HG02610 (cell line): ENCODE results near the gene CSTPP1.

Experiments
- ATAC-seq: cut with Tn5 transposase; IDR thresholded peaks from one replicate; pipeline ENCODE4 v1.9.1; 2021; ENCODE audit warnings: mild to moderate bottlenecking, moderate library complexity; ENCODE audit not compliant: unreplicated experiment

CSTPP1 gene, protein sequence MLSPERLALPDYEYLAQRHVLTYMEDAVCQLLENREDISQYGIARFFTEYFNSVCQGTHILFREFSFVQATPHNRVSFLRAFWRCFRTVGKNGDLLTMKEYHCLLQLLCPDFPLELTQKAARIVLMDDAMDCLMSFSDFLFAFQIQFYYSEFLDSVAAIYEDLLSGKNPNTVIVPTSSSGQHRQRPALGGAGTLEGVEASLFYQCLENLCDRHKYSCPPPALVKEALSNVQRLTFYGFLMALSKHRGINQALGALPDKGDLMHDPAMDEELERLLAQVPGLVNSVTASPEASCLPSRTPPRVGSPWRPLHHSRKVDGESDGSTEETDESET

DNA sequence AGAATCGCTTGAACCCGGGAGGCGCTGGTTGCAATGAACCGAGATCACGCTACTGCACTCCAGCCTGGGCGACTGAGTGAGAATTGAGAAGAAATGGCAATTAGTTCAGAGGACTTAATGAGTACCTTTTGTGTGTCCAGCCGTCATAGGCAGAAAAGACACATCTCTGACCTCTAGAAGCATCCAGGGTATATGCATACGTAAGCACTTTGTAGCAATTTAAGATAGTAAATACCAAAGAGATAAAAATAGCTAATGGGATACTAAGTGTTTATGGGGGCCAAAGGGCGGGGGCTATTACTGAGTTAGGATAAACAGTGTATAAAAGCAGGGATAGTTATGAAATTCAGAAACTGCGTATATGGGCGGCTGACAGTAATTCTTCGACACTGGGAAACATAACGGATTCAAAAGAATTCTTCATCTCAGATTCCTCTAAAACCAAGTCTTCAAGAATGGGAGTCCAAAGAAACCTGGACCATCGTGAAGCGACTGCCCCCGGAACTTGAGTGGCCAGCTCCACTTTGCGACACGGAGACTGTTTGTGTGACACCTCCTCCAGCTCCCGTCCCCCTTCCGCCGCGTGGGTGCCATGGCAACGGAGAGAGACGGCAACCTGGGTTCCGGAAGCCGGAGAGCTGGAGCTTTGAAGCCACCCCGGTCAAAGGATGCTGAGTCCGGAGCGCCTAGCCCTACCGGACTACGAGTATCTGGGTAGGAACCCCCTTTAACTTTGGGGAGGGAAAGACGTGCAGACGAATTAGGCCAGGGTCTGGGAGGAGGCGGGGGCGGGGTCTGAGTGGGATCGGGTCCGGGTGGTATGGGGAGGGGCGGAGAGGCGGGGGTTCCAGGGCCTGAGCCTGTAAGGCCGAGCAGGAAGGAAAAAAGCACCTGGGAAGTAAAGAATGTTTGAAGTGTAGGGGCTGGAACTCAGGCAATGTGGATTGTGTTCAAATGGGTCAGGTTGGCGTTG is at the start of gene CSTPP1:
Gene CSTPP1 (plus strand): TSS at position 624 of the 973 bp plus-strand sequence. CDS start 45 bp downstream, at position 669.
- peak; percentile 87 for ATAC-seq

DNA sequence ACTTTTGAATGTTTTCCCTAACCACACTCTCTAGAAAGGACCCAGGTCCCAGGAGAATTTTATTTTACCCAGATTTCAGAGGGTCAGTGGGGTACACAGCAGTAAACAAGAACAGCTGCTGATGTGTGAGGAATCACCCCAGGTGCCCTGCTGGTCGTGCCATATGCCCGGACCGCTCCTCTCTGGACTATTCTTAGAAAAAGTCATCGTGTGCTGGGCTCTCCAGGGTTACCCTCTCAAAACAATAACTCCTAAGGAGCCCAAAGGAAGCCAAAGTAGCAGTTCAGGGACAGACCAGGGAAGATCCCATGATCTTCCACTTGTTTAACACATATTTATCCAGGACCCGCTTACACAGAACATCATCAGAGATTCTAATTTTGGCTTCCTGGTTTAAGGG is 47.9 kb upstream of the CSTPP1 start:
- no peak for ATAC-seq

DNA sequence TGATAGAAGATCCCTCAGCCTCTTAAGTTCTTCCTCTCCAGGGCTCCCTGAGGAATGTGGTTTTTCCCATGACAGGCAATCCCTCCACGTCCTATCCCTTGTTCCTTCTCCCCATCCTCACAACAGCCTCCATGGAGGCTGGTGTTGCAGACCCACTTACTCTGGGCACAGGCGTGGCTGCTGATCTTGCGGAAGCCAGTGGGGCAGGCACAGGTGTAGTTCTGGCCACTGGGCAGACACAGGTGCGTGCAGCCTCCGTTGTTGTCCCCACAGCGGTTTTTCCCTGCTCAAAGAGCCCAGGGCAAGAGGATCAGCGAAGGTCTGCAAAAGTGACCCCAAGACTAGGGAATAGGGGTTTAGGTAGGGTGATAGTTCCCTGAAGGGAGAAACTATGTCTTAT is 47.3 kb upstream of the CSTPP1 start:
- no peak for ATAC-seq

DNA sequence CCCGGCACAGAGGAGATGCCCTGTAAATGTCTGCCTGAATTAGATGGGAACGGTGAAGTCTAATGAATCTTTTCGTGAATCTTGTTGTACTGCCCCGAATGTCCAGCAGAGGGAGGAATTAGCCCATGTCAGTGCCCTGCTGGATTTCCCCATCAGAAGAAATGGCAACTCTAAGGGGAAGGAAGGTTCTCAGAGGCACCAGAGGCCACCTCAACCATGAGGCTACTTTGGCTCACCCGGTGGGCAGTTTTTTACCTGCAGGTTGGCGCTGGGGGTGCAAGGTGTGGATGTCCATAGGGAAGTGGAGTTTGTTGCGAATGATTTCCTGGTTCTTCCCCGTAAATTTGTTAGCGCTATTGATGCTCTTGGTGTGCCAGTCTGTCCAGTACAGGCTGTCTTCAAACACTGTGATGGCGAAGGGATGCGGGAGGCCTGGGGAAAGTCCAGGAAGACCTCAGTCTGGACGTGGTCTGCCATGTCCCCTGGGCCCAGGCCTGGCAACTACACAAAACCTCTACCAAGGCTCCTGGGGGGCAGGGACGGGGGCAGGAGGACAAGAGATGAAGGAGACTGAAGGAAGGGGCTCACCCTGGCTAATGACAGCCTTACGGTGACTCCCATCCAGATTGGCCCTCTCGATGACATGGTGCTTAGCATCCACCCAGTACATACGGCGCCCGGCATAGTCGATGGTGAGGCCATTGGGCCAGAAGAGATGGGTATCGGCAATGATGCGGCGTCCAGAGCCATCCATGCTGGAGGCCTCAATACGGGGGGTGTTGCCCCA is 46.7 kb upstream of the CSTPP1 start:
- peak; percentile 51 for ATAC-seq

DNA sequence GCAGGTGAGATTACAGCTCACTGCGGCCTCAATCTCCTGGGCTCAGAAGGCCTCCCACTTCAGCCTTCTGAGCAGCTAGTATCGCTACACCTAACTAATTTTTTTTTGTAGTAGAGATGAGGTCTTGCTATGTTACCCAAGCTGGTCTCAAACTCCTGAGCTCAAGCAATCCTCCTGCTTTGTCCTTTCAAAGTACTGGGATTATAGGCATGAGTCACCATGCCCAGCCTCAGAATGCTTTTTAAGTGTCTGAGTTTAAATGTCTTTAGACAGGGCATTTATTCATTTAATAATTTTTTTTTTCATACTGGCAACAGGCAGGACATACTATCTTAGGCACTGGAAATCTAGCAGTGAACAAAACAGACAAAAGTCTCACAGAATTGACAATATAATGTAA is 45.9 kb upstream of the CSTPP1 start:
- no peak for ATAC-seq

DNA sequence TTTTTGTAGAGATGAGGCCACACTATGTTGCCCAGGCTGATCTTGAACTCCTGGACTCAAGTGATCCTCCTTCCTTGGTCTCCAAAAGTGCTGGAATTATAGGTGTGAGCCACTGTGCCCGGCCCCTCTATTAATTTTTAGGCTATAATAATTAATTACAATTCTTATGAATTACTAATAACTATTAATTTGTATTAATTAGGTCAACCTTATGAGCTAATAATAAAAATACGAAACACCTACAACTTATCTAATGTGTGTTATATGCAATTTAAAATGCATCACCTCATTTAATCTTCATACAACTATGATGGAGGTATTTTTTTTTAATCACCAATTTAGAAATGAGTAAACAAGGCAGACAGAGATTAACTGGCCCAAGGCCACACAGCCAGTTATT is 44.5 kb upstream of the CSTPP1 start:
- ATAC-seq, result no peak

DNA sequence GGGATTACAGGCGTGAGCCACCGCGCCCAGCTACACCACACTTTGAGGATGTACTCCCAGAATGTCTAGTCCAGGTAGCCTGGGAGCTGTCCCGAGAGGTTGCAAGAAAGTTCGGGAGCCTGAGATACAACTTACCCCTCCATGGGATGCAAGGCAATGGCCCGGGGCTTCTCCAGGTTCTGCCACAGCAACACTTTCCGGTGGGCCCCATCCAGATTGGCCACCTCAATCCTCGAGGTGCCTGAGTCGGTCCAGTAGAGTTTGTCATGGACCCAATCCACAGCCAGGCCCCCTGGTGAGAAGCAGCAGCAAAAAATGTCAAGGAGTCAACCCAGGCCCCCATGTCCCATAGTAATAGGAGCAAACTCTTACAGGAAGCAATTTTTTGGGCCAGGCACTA is 43.7 kb upstream of the CSTPP1 start:
- no peak for ATAC-seq

DNA sequence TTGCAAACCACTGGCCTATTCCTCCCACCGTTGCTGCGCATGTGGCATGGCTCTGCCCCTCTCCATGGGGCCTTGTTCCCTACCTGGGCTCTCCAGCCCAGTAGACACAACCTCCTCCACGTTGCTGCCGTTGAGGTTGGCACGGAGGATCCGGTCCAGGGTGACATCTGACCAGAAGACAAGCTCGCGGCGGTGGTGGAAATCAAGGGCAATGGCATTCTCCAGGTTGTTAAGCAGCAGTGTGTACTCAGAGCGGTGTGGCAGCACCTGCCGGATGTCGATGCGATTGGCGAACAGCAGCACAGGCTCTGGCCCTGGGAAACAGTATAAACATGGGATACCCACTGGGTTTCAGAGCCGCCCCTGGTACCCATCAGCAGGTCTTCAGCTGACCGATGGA is 42.1 kb upstream of the CSTPP1 start:
- no peak for ATAC-seq

DNA sequence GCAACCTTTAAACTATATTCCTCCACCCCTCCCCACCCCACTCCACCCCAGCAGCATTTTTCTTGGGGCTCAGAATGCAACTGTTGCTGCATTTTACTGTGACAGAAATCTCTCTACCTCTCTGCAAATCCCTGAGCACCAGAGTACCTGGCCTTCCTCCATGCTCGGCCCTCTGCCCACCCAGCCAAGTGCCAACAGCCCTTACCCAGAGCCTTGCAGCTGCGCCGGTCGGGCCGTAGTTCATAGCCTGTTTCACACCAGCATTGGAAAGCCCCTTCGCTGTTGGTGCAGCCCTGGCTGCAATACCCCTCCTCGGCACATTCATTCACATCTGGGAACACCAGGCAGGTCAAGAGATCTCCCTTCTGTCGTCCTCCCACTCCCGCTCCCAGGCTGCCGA is 41.6 kb upstream of the CSTPP1 start:
- no peak for ATAC-seq

DNA sequence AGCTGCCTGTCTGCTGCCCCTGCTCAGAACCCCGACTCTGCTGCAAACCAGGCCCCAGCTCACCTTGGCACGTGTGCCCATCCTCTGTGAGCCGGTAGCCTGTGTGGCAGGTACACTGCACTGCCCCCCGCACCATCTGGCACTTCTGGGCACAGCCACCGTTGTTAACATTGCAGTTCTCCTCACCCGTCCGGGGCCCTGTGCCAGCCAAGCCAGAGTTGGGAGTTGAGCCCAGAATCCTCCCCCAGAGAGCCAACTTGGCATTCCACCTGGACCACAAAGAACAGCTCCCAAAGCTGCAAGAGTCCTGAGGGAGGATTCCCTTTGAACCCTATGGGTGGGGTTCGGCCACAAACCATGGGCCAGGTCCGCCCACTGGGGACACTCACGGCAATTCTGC is 40.7 kb upstream of the CSTPP1 start:
- ATAC-seq, result no peak

DNA sequence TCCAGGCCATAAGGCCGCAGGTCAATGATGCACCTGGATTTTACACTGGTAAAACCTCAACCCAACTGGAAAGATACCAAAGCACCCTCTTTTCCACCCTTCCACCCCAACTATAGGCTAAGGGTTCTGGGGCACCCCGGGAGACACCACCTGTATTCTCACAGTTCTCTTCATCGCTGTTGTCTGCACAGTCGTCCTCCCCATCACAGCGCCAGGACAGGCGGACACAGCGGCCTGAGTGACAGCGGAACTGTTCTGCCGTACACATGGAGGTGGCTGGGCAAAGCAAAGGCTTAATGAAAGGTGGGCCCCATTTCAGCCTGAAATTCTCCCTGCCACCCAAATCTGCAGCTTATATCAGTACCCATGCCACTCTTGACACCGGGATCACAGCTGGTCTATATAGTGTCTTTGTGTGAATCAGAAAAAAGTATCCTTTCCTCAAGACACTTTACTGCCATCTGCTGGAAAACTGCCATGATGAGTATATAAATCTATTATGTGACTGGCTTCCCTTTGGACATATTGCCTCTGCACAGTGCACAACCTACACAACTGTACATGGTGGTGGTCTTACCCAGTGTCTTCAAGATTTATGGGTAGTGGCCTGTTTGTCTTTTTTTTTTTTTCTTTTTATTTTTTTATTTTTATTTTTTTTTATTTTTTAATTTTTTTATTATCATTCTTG is 39.7 kb upstream of the CSTPP1 start:
- ATAC-seq, result no peak

DNA sequence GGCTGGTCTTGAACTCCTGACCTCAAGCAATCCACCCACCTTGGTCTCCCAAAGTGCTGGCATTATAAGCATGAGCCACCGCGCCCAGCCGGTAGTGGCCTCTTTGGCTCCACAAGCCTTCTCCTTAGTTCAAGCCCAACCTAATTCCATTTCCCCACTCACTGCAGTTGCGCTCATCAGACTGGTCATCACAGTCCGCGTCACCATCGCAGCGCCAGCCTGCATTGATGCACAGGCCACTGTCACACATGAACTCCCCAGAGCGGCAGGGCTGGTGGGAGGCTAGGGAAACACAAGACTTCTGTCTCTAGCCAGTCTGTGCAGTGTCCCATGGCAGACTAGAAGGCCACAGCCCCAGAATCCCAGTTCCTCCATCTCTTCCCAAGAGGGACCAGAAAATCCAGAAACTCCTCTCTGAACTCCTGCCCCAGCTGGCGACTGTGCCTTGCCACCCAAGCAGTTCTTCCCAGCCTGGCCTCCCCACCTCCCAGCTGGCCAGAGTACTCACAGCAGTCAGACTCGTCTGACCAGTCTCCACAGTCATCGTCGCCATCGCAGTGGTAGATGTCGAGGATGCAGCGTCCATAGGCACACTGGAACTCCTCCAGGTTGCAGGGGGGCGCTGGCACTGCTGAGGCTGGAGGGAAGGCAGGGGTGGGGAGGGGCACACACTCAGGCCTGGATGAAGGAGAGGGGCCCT is 38.0 kb upstream of the CSTPP1 start:
- ATAC-seq, result no peak

DNA sequence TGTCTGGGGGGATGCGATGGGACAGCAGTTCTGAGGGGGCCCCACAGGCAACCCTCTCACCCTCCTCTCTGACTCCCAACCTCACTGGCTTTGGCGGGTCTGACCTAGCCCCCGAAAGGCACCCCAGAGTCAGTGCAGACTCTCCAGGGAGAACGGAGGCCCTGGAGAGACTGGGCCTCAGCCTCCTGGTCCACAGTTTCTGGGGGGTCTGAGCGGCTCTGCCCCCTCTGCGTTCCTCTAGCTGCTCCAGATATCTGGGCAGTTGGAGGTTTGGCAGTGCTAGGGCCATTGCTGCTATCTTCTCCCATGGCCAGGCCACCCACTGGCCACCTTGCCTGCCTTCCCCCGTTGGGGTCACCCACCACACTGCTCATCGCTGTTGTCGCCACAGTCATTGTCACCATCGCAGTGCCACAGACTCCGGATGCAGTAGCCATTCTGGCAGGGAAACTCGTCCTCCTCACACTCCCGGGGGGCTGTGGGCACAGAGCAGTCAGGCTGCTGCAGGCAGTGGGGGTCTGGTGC is 37.0 kb upstream of the CSTPP1 start:
- no peak for ATAC-seq

DNA sequence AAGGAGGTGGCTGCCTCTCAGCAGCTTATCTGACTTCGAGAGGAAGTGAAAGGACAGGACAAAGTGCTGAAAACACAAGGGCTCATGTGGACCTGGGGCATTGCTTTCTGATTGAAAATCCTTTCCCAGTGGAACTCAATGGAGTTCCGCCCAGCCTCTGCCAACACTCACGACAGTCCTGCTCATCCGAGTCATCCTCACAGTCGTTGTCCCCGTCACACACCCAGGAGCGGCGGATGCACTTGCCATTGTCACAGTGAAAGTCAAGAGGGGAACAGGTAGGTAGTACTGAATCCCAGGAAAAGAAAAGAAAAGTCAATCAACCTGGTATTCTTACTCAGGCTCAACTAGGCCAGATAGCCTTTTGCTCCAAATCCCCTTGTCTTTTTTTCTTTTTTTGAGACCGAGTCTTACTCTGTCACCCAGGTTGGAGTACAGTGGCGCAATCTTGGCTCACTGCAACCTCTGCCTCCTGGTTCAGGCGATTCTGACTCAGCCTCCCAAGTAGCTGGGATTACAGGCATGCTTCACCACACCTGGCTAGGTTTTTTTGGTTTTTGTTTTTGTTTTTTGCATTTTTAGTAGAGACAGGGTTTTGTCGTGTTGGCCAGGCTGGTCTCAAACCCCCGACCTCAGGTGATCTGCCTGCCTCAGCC is 36.3 kb upstream of the CSTPP1 start:
- no peak for ATAC-seq

DNA sequence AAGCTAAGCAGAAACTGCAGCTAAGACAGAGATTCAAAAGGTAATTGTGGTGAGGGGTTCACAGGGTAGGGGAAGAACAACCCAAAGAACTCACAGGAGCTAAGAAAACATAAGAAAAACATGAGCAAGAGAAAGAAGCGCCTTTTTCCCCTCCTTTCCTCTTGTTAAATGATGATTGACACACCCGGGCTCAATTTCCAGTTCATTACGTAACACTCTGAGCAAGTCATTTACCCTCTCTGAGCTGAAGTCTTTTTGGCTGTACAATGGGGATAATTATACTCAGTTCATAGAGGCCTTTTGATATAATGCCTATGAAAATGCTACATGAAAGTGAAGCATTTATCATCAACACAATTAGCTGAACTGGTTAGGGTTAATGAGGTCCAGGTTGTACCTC is 35.4 kb upstream of the CSTPP1 start:
- no peak for ATAC-seq

DNA sequence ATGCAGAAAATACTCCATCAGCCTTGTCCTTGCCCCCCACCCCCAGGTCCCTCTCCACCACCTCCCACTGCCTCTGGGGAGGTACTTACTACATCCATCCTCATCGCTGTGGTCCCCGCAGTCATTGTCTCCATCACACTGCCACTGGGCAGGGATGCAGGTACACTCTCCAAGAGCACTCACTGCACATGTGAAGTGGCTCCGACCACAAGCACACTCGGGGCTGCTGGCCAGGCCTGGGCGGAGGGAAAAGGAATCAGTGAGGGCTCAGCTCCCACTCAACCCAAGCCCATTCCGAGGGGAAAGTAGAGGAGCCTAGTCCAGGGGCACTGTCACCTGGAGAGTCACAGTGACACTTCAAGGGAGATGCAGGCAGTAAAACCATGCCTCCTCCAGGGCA is 33.9 kb upstream of the CSTPP1 start:
- no peak for ATAC-seq

DNA sequence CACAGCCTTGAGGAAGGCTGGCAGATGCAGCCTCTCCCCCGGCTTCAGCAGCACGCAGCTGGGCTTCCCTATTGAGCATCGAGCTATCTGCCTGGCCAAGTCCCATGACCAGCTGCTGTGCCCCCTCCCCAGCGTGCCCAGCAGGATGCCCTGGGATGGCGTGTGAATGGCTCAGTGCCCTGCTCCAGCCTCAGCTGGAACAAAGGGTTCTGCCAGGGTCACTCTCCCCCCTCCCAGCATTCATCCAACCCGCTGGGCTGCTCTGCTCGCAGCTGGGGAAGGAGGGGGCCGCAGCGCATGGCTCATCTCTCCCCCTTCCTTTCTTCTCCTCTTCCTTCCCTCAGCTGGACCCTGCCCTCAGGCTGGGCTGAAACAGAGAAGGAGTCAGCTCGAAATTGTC is 32.7 kb upstream of the CSTPP1 start:
- ATAC-seq, result no peak

DNA sequence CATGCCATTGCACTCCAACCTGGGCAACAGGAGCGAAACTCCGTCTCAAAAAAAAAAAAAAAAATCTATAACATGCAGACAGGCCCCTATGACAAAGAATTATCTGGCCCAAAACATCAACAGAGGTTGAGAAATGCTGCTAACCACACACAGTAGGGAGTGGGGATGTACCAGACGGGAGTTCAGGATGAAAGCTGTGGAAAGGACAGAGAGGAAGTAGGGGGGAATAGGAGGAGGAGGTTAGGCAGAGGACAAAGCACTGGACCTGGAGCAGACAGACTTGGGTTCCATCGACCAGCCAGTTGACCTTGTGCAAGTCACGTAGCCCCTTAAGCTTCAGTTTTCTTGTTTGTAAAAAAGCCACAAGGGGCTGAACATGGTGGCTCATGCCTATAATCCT is 30.8 kb upstream of the CSTPP1 start:
- no peak for ATAC-seq

DNA sequence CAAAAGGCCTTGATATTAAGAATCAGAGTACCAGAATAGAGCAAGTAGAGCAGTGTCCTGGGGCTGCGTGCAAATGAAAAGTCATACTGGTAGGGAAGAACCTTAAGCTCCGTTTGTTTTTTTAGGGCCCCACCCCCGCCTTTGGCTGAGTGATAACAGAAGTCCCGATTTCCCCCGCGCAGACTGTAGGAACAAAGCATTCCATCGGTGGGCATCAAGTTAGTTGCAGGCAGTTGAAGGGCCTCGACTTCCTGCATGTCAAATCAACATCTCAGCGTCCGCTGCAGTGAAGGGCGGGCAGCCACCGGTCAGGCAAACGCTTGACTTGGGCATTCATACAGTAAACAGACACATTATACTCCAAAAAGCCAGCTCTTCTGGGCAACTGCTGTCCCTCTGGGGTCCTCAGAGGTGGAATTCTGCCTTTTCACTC is 29.9 kb upstream of the CSTPP1 start:
- no peak for ATAC-seq
